Neuronal stem cell (in vitro differentiated cells): ENCODE results near the gene ANKDD1A.

Experiments
- DNase-seq: peaks from one replicate; pipeline ENCODE4 v3.0.0-alpha.2; 2013; ENCODE audit warnings: low spot score
- H2AFZ ChIP-seq: one replicate; pipeline ENCODE4 v1.6.1; 2013; ENCODE audit warnings: mild to moderate bottlenecking, low read length, inconsistent platforms
- H2AK5ac ChIP-seq: 2 replicates; pipeline ENCODE4 v1.6.1; 2013; ENCODE audit warnings: low read depth, mild to moderate bottlenecking, inconsistent platforms, low read length, moderate library complexity, mixed read lengths
- H2BK120ac ChIP-seq: 2 replicates; pipeline ENCODE4 v1.6.1; 2013; ENCODE audit warnings: low read depth, mild to moderate bottlenecking, inconsistent platforms, low read length, moderate library complexity, mixed read lengths
- H2BK12ac ChIP-seq: one replicate; pipeline ENCODE4 v1.6.1; 2013; ENCODE audit warnings: low read length, inconsistent platforms
- H2BK15ac ChIP-seq: 2 replicates; pipeline ENCODE4 v1.6.1; 2013; ENCODE audit warnings: mild to moderate bottlenecking, low read length, inconsistent platforms, mixed read lengths
- H2BK5ac ChIP-seq: one replicate; pipeline ENCODE4 v1.6.1; 2013; ENCODE audit warnings: inconsistent platforms, mild to moderate bottlenecking, low read length, moderate library complexity
- H3K14ac ChIP-seq: one replicate; pipeline ENCODE4 v1.6.1; 2013; ENCODE audit warnings: low read length, inconsistent platforms
- H3K18ac ChIP-seq: 2 replicates; pipeline ENCODE4 v1.6.1; 2013; ENCODE audit warnings: low read length, inconsistent platforms
- H3K23ac ChIP-seq: 2 replicates; pipeline ENCODE4 v1.6.1; 2013; ENCODE audit warnings: low read depth, mild to moderate bottlenecking, mixed read lengths, low read length, inconsistent platforms; ENCODE audit not compliant: poor library complexity
- H3K27ac ChIP-seq: replicated peaks from 3 replicates; pipeline ENCODE4 v1.5.1; 2013; ENCODE audit warnings: low read length, inconsistent platforms
- H3K27me3 ChIP-seq, 3 experiments: 2 replicates each; pipeline ENCODE4 v1.6.1; 2013; ENCODE audit warnings: low read length in 3 of 3, mild to moderate bottlenecking in 2 of 3, inconsistent platforms in 1 of 3, low read depth in 1 of 3, mixed read lengths in 1 of 3, moderate library complexity in 1 of 3; ENCODE audit not compliant: control insufficient read depth in 3 of 3, insufficient read depth in 3 of 3
- H3K36me3 ChIP-seq, 2 donors: replicated peaks in 1 of 2; 2 replicates each; pipeline ENCODE4 v1.6.1; 2013; ENCODE audit warnings: low read length in 2 of 2; ENCODE audit not compliant: control insufficient read depth in 2 of 2, insufficient read depth in 2 of 2
- H3K4ac ChIP-seq: 2 replicates; pipeline ENCODE4 v1.6.1; 2013; ENCODE audit warnings: inconsistent platforms, mild to moderate bottlenecking, low read length, moderate library complexity
- H3K4me1 ChIP-seq, 2 donors: 1 replicate in 1 of 2; 2 replicates in 1 of 2; pipeline ENCODE4 v1.6.1; 2013; ENCODE audit warnings: low read length in 2 of 2, low read depth in 1 of 2; ENCODE audit not compliant: control insufficient read depth in 2 of 2, insufficient read depth in 1 of 2
- H3K4me2 ChIP-seq: one replicate; pipeline ENCODE4 v1.6.1; 2013; ENCODE audit warnings: mild to moderate bottlenecking, low read length, inconsistent platforms; ENCODE audit not compliant: insufficient read depth, poor library complexity, severe bottlenecking
- H3K4me3 ChIP-seq, 2 donors: 2 replicates each; pipeline ENCODE4 v1.5.1; 2013; ENCODE audit warnings: low read length in 2 of 2, mild to moderate bottlenecking in 2 of 2, inconsistent platforms in 1 of 2, moderate library complexity in 1 of 2
- H3K79me1 ChIP-seq: one replicate; pipeline ENCODE4 v1.6.1; 2013; ENCODE audit warnings: low read depth, mild to moderate bottlenecking, inconsistent platforms, low read length, moderate library complexity
- H3K9ac ChIP-seq: one replicate; pipeline ENCODE4 v1.6.1; 2013; ENCODE audit warnings: mild to moderate bottlenecking, low read depth, low read length, inconsistent platforms; ENCODE audit not compliant: poor library complexity
- H3K9me3 ChIP-seq, 2 donors: replicated peaks in 1 of 2; 2 replicates each; pipeline versions ENCODE3 to v1.6.1; 2013; ENCODE audit warnings: low read length in 2 of 2, mild to moderate bottlenecking in 2 of 2, inconsistent platforms in 1 of 2, low read depth in 1 of 2, mixed read lengths in 1 of 2, moderate library complexity in 1 of 2; ENCODE audit not compliant: control insufficient read depth in 2 of 2, insufficient read depth in 1 of 2
- H4K8ac ChIP-seq: one replicate; pipeline ENCODE4 v1.6.1; 2013; ENCODE audit warnings: low read depth, mild to moderate bottlenecking, inconsistent platforms, low read length, moderate library complexity
- H4K91ac ChIP-seq: one replicate; pipeline ENCODE4 v1.6.1; 2013; ENCODE audit warnings: low read length, low read depth, mild to moderate bottlenecking, inconsistent platforms; ENCODE audit not compliant: poor library complexity
- WGBS, 2 donors: extraction: QIAGEN DNeasy Blood & Tissue Kit; methylation state at CpG; one replicate each; pipeline ENCODE4 v1.1.7; 2013; ENCODE audit warnings: missing lambda C conversion rate in 2 of 2, mixed read lengths in 1 of 2; ENCODE audit not compliant: insufficient read length in 2 of 2, insufficient replicate concordance in 1 of 2; ENCODE audit errors: extremely low coverage in 2 of 2; 5-methylcytosine and 5-hydroxymethylcytosine counted together

Gene ANKDD1A

DNA sequence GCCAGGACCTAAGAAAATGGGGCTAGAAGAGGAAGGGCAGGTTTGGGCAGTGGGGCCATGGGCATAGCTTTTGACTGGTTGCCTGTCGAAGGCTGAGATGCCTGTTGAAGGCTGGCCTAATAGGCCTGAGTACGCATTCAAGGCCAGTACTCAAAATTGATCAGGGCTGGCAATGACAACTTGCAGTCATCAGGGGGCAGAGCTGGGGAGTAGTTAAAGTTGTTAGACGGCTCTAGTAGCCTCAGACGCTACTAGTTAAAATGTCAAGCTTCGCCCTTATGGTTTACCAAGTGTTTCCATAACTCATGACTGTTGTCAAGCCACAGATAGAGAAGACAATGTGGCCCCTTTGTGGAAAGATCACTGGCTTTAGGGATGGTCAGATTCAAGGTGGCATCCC, 49.3 kb downstream of the ANKDD1A start:
- H3K27ac ChIP-seq = no peak overlapping the region
- no peak overlapping the region for H3K23ac ChIP-seq
- H3K4me1 ChIP-seq = no peaks in the 10 kb centered on the region
- no peak overlapping the region for H2BK15ac ChIP-seq
- H3K36me3 ChIP-seq = peaks cover 33 to 93% of the 10 kb centered on the region in 2 donors
- H3K9me3 ChIP-seq = no peaks in the 10 kb centered on the region
- no peak overlapping the region for H2AFZ ChIP-seq
- no peak overlapping the region for H2AK5ac ChIP-seq
- no peak overlapping the region for H2BK12ac ChIP-seq
- no peak overlapping the region for H4K8ac ChIP-seq
- no peaks in the 10 kb centered on the region for H3K79me1 ChIP-seq
- no peak overlapping the region for H3K4me3 ChIP-seq
- H3K9ac ChIP-seq = no peak overlapping the region
- H2BK120ac ChIP-seq = no peak overlapping the region
- no peaks in the 10 kb centered on the region for H3K27me3 ChIP-seq
- H3K4ac ChIP-seq = no peak overlapping the region
- no peak for DNase-seq
- H3K4me2 ChIP-seq = no peak overlapping the region
- H2BK5ac ChIP-seq = no peak overlapping the region
- H4K91ac ChIP-seq = no peak overlapping the region
- no CpG with 5 or more reads among the region's 5 CpGs for WGBS, 2 donors
- H3K14ac ChIP-seq = no peak overlapping the region
- H3K18ac ChIP-seq = no peak overlapping the region

DNA sequence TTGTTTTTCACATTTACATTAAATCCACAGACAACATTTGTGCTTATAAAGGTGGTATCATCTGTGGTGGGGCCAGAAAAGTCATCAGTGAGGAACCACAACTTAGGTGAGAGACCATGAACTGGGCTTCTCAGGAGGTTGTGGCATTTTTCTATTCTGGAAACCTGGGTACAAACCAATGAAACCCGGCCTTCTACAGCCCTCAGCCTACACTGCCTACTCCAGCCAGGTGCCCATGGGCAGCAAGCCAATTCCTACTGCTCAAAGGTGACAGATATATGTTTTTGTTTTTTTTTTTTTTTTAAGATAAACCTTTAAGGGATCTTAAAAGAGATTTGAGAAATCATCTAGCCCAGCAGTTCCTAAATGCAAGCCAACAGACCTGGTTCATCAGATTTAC, 57.7 kb downstream of the ANKDD1A start:
- H3K4ac ChIP-seq = no peak overlapping the region
- no peaks in the 10 kb centered on the region for H3K9me3 ChIP-seq
- H3K14ac ChIP-seq = no peak overlapping the region
- no peak overlapping the region for H2BK12ac ChIP-seq
- no peak overlapping the region for H2BK120ac ChIP-seq
- H4K8ac ChIP-seq = no peak overlapping the region
- H3K18ac ChIP-seq = no peak overlapping the region
- H3K4me2 ChIP-seq = no peak overlapping the region
- no peaks in the 10 kb centered on the region for H3K27me3 ChIP-seq
- no peaks in the 10 kb centered on the region for H3K4me1 ChIP-seq
- no peak overlapping the region for H4K91ac ChIP-seq
- no CpG with 5 or more reads among the region's 1 CpG for WGBS, 2 donors
- H3K79me1 ChIP-seq = no peaks in the 10 kb centered on the region
- no peak overlapping the region for H2BK5ac ChIP-seq
- no peak overlapping the region for H2AK5ac ChIP-seq
- H3K27ac ChIP-seq = no peak overlapping the region
- H3K9ac ChIP-seq = no peak overlapping the region
- H2AFZ ChIP-seq = no peak overlapping the region
- peaks cover 20 to 83% of the 10 kb centered on the region in 2 donors for H3K36me3 ChIP-seq
- no peak for DNase-seq
- H3K4me3 ChIP-seq = no peak overlapping the region
- H2BK15ac ChIP-seq = no peak overlapping the region
- H3K23ac ChIP-seq = no peak overlapping the region

DNA sequence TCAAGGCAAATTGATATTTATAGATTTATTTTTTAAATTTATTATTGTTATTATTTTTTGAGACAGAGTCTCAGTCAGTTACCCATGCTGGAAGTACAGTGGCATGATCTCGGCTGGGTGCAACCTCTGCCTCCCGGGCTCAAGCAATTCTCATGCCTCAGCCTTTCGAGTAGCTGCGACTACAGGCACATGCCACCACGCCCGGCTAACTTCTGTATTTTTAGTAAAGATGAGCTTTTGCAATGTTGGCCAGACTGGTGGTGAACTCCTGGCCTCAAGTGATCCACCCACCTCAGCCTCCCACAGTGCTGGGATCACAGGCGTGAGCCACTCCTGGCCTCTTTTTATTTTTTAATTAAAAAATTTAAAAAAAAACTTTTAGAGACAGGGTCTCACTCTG, 59.0 kb downstream of the ANKDD1A start:
- Histone ChIP-seq H4K91ac (no peak overlapping the region), H3K18ac (no peak overlapping the region), H2BK15ac (no peak overlapping the region), H3K14ac (no peak overlapping the region), H2BK12ac (no peak overlapping the region), H3K4ac (no peak overlapping the region), H2AK5ac (no peak overlapping the region), H3K9me3 (no peaks in the 10 kb centered on the region), H2BK5ac (no peak overlapping the region), H3K4me2 (no peak overlapping the region), H3K27ac (no peak overlapping the region), H4K8ac (no peak overlapping the region), H2AFZ (no peak overlapping the region), H3K27me3 (no peaks in the 10 kb centered on the region), H3K4me1 (no peaks in the 10 kb centered on the region), H3K9ac (no peak overlapping the region), H3K23ac (no peak overlapping the region), H3K79me1 (no peaks in the 10 kb centered on the region), H3K4me3 (no peak overlapping the region), H2BK120ac (no peak overlapping the region), H3K36me3 (peaks cover 14 to 82% of the 10 kb centered on the region in 2 donors)
- no peak for DNase-seq
- WGBS, 2 donors = no CpG with 5 or more reads among the region's 7 CpGs

DNA sequence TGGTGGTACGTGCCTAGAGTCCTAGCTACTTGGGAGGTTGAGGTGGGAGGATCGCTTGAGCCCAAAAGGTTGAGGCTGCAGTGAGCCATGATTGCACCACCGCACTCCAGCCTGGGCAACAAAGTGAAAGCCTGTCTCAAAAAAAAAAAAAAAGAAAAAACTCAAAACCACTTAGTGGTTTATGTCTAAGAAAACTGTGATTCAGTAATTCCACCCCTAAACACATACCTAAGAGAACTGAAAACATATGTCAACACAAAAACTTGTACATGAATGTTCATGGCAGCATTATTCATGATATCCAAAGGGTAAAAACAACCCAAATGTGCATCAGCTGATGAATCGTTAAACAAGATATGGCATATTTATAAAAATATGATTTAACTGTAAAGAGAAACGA, 63.7 kb downstream of the ANKDD1A start:
- Histone ChIP-seq H4K91ac (no peak overlapping the region), H2BK120ac (no peak overlapping the region), H3K9me3 (no peaks in the 10 kb centered on the region), H3K18ac (no peak overlapping the region), H3K4me2 (no peak overlapping the region), H2BK15ac (no peak overlapping the region), H2BK12ac (no peak overlapping the region), H2AFZ (no peak overlapping the region), H3K27me3 (no peaks in the 10 kb centered on the region), H3K36me3 (peaks cover 9 to 86% of the 10 kb centered on the region in 2 donors), H3K4ac (no peak overlapping the region), H3K27ac (no peak overlapping the region), H3K4me1 (peaks cover 5 to 10% of the 10 kb centered on the region in 2 donors), H3K23ac (no peak overlapping the region), H2AK5ac (no peak overlapping the region), H3K4me3 (no peak overlapping the region), H2BK5ac (no peak overlapping the region), H3K79me1 (no peaks in the 10 kb centered on the region), H3K9ac (no peak overlapping the region), H3K14ac (no peak overlapping the region), H4K8ac (no peak overlapping the region)
- no CpG with 5 or more reads among the region's 5 CpGs for WGBS, 2 donors
- DNase-seq = no peak
